Measurements from ENCODE around the gene USP44.

DNA sequence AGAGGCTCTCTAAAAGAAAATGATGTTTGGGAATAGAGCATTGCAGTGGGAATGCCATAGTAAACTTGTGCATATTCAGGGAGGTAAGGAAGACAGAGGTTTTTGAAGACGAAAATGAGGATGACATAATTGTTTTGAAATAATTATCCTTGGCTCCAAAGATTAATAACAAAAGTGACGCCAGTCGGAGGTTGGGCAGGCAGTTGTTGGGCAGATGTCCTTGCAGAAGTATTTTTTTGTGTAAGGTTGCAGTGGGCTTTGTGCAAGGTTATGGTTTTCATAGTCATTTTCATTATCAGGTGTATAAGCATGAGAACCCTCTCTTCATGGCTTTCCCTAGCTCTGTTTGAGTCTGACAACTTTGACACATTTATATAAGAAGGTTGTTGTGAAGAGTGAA is 42.0 kb downstream of the USP44 start:
- TF ChIP-seq, protein P1, sequence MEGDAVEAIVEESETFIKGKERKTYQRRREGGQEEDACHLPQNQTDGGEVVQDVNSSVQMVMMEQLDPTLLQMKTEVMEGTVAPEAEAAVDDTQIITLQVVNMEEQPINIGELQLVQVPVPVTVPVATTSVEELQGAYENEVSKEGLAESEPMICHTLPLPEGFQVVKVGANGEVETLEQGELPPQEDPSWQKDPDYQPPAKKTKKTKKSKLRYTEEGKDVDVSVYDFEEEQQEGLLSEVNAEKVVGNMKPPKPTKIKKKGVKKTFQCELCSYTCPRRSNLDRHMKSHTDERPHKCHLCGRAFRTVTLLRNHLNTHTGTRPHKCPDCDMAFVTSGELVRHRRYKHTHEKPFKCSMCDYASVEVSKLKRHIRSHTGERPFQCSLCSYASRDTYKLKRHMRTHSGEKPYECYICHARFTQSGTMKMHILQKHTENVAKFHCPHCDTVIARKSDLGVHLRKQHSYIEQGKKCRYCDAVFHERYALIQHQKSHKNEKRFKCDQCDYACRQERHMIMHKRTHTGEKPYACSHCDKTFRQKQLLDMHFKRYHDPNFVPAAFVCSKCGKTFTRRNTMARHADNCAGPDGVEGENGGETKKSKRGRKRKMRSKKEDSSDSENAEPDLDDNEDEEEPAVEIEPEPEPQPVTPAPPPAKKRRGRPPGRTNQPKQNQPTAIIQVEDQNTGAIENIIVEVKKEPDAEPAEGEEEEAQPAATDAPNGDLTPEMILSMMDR (conservative IDR thresholded peaks at IDR 0.05; ENCODE audit: low read depth, low read length), result no peak
- TF ChIP-seq POLR2A (IDR thresholded peaks at IDR 0.05; ENCODE audit: low read depth, low read length) (no peak), RFX5 (IDR thresholded peaks at IDR 0.05; ENCODE audit: low read depth, low read length) (no peak)

Measured in IMR-90 (cell line).